22Rv1 (cell line): Measurements from ENCODE around the gene WWOX.

ENCODE experiments used
- H3K27ac ChIP-seq: fragments of 450-650 bp; 2 replicates; pipeline ENCODE4 v1.5.1; 2017
- CTCF ChIP-seq: fragments of 450-650 bp; IDR thresholded peaks from 2 replicates; pipeline ENCODE4 v1.5.1; 2017; ENCODE audit warnings: mild to moderate bottlenecking
- ZFX ChIP-seq: fragments of 450-650 bp; IDR thresholded peaks from 2 replicates; pipeline ENCODE4 v1.6.1; 2017; ENCODE audit warnings: antibody characterized with exemption, borderline replicate concordance

Gene WWOX

GRCh38 chr16:78205506-78205905 lies 106.1 kb downstream of the WWOX start:
- no peak for TF ChIP-seq ZFX
- no peak for TF ChIP-seq CTCF
- no peak overlapping the region for H3K27ac ChIP-seq

DNA sequence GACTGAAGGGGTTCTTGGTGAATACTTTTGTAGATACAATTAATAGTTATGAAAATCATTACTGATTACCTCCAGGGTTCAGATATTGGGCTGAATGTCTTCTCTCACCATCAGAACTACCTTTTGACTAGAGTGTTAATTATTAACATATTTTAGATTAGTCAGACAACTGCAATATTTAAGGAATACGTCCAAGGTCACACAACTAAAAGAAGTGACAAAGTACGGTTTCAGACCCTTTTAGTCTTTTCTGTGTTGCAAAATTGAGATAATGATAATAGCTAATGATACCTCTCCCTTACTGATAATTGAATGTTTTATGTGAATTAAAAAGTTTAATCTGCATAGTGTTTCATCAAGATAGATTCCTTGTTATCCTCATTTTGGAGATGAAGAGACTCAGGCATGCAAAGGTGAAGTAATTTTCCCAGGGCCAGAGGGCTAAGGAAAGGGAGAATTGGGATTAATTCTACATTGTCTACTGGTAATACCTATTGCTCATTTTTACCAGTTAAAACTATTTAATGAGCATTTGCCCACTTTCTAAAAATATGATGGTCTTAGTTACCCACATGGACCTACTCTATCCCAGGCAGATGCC lies 107.3 kb downstream of the WWOX start:
- TF ChIP-seq CTCF (no peak), ZFX (no peak)

DNA sequence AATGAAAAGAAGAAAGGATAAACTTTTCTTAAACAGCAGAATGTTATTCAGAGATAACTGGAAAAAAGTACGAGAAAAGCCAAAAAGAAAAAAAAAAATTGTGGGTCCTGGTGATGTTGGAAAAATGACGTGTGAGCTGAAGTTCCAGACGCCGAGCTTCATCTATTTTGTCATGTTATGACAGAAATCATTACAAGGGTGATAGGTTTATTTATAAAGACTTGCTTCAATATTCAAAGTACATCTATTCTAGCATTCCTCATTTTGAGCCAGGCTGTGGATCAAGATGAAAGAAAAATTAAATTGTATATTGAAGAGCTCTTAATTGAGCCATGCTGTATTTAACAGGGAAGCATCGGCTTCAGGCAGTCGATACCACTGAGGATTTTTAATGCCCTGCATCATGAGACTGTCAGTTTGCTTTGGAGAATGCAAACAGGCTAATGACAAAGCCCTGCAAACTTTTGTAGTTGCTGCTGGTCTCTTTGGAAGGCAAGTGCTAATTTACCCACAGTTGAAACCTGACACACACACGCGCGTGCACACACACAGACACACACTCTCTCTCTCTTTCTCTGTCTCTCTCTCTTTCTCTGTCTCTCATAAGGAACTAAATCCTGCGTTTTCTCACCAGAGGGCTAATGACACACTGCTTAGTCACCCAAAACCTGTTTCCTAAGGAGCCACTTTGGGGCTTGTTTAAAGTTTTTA lies 110.7 kb downstream of the WWOX start:
- TF ChIP-seq ZFX: no peak
- no peak for TF ChIP-seq CTCF
- no peak overlapping the region for H3K27ac ChIP-seq

More for the DNA sequence above, 107.3 kb downstream of the WWOX start:
- H3K27ac ChIP-seq: no peak overlapping the region

DNA sequence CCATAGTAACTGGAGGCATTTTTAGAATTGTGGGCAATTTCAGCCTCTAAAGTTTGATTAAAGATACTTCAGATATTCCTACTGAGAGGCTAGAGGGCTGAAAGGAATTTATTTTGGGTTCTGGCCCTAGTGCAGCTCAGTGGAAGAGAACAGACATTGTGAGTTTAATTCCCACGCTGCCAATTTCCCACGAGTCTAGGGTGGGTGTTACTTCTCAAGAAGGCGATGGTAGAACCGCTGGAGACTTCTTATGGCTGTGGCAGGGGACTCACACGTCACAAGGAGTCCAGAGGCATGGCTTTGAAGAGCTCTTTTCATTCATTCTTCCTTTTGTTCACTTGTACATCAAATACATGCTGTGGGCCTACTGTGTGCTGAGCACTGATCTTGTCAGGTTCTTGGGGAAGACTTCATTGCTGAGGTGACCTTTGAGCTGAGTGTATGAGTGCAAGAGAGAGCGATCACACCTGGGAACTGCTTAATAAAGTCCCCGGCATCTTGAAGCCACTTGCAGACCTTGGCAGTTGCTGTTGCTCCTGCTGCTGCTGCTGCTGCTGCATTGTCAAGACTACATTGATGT lies 111.7 kb downstream of the WWOX start:
- TF ChIP-seq CTCF (no peak), ZFX (no peak)
- no peak overlapping the region for H3K27ac ChIP-seq

GRCh38 chr16:78211946-78212345 lies 112.5 kb downstream of the WWOX start:
- H3K27ac ChIP-seq: no peak overlapping the region
- TF ChIP-seq ZFX (no peak), CTCF (no peak)

- H3K27ac ChIP-seq: no peak overlapping the region
- TF ChIP-seq ZFX (no peak), CTCF (no peak)
Observed at GRCh38 chr16:78212674-78213073, 113.2 kb downstream of the WWOX start.

DNA sequence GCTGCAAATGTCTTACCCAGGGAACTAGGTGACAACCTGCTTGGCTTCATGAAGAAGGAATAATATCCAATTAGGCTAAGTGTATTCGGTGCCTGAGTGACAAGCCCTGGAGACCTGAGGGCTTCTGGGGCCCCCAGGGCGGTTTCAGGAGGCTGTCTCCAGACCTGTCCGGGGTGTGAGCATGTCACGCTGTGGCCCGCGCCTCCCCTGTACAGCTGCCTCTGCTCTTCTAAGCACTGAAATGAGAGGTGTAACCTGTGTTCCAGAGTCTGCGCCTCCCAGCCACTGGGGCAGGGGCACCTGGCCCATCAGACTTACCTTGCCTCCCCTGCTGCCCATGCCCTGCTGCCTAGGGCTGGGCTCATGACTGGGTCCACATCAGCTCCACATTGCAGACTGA lies 114.3 kb downstream of the WWOX start:
- TF ChIP-seq CTCF (no peak), ZFX (no peak)
- no peak overlapping the region for H3K27ac ChIP-seq
